HCT116 (cell line): Measurements from ENCODE around the gene CNOT10. TPM values are rescaled to one million over a fixed set of nuclear protein-coding genes. Genes with fewer than 3 reads are reported as not detected.
"Not testable (repeated sequence)": the region's sequence is repeated elsewhere in the genome, so short reads cannot be mapped to it uniquely, and the experiment has no call there.

ENCODE experiments used
- ATAC-seq: fragments of 200-7000 bp; cut with Tn5 transposase; 2 replicates; pipeline ENCODE4 v1.9.1; 2020; ENCODE audit warnings: mild to moderate bottlenecking, moderate library complexity
- BruUV-seq: library from RNA; stranded (reverse); fragments of 400-500 nt; replicated peaks from 2 replicates; lab custom pipeline; 2021; lab: Mats Ljungman, UMichigan
- CTCF ChIA-PET: fragments of 300-600 bp; sonication (Branson Sonifier 250); formaldehyde crosslinking; loops from one replicate; lab custom pipeline; 2021; ENCODE audit warnings: antibody characterized with exemption; lab: Charles Lee
- POLR2A ChIA-PET: fragments of 300-600, 350-600 bp; sonication (Branson Sonifier 250); formaldehyde crosslinking; loops from one replicate; lab custom pipeline; 2021; ENCODE audit warnings: antibody characterized with exemption; lab: Charles Lee
- RAD21 ChIA-PET, 2 experiments: fragments of 300-600 bp; sonication (Branson Sonifier 250); formaldehyde crosslinking; loops; one replicate each; lab custom pipeline; 2023; ENCODE audit warnings: low total read pairs in 2 of 2; ENCODE audit not compliant: uncharacterized antibody in 2 of 2, unreplicated experiment in 2 of 2, low non-redundant PET in 1 of 2; lab: Charles Lee
- DNase-seq: peaks from one replicate; pipeline ENCODE4 v3.0.0-alpha.2; 2010; ENCODE audit warnings: low read depth, low spot score
- H2AFZ ChIP-seq: fragments of 200-600 bp; shearing (Covaris generic), sonication (generic); 2 replicates; pipeline ENCODE4 v1.6.1; 2017; ENCODE audit warnings: low read depth, mixed run types, mixed read lengths, antibody characterized with exemption, low read length; ENCODE audit not compliant: poor library complexity, severe bottlenecking
- H3K27ac ChIP-seq: 2 replicates; pipeline ENCODE4 v1.5.1; 2012; ENCODE audit warnings: low read depth, low read length
- H3K27me3 ChIP-seq: fragments of 200-600 bp; sonication (generic); 2 replicates; pipeline ENCODE4 v1.6.1; 2016; ENCODE audit warnings: mixed run types, low read length, mixed read lengths; ENCODE audit not compliant: insufficient read depth
- H3K36me3 ChIP-seq, 2 experiments: fragments of 200-500 bp in 1 of 2; fragments of 200-600 bp in 1 of 2; sonication (Bioruptor generic) in 1 of 2; sonication (generic) in 1 of 2; 2 replicates each; pipeline versions ENCODE4 v1.5.1 to v1.6.1; 2014 to 2016; ENCODE audit warnings: low read length in 2 of 2, inconsistent platforms in 1 of 2, mixed read lengths in 1 of 2, mixed run types in 1 of 2; ENCODE audit not compliant: insufficient read depth in 2 of 2, control insufficient read depth in 1 of 2
- H3K4me1 ChIP-seq, 2 experiments: fragments of 200-600 bp in 1 of 2; sonication (generic) in 1 of 2; 2 replicates each; pipeline versions ENCODE4 v1.5.1 to v1.6.1; 2012 to 2017; ENCODE audit warnings: low read length in 2 of 2, inconsistent platforms in 1 of 2, mild to moderate bottlenecking in 1 of 2, mixed read lengths in 1 of 2, mixed run types in 1 of 2, moderate library complexity in 1 of 2; ENCODE audit not compliant: insufficient read depth in 2 of 2, control insufficient read depth in 1 of 2
- H3K4me2 ChIP-seq: fragments of 200-600 bp; sonication (generic); 2 replicates; pipeline ENCODE4 v1.6.1; 2017; ENCODE audit warnings: mixed run types, low read length, mixed read lengths
- H3K4me3 ChIP-seq, 2 experiments: fragments of 200-600 bp in 1 of 2; sonication (generic) in 1 of 2; replicated peaks in 1 of 2; 2 replicates each; pipeline ENCODE4 v1.5.1; 2011 to 2016; ENCODE audit warnings: low read length in 2 of 2, control low read depth in 1 of 2, low read depth in 1 of 2, mild to moderate bottlenecking in 1 of 2, mixed read lengths in 1 of 2, mixed run types in 1 of 2
- H3K79me2 ChIP-seq: fragments of 200-600 bp; sonication (generic); 2 replicates; pipeline ENCODE4 v1.6.1; 2017; ENCODE audit warnings: mild to moderate bottlenecking, mixed run types, low read length, moderate library complexity, mixed read lengths; ENCODE audit not compliant: insufficient read depth
- H3K9ac ChIP-seq: fragments of 200-600 bp; sonication (generic); 2 replicates; pipeline ENCODE4 v1.6.1; 2016; ENCODE audit warnings: low read length, mixed read lengths
- H3K9me2 ChIP-seq: fragments of 200-600 bp; sonication (generic), shearing (Covaris generic); 2 replicates; pipeline ENCODE4 v1.6.1; 2017; ENCODE audit warnings: mixed run types, mild to moderate bottlenecking, moderate library complexity; ENCODE audit not compliant: insufficient read depth
- H3K9me3 ChIP-seq, 2 experiments: fragments of 200-500 bp in 1 of 2; fragments of 200-600 bp in 1 of 2; sonication (Bioruptor generic) in 1 of 2; sonication (generic) in 1 of 2; 2 replicates each; pipeline ENCODE4 v1.6.1; 2014 to 2017; ENCODE audit warnings: low read length in 2 of 2, mixed read lengths in 2 of 2, inconsistent platforms in 1 of 2, low read depth in 1 of 2, mild to moderate bottlenecking in 1 of 2, mixed run types in 1 of 2, moderate library complexity in 1 of 2; ENCODE audit not compliant: control insufficient read depth in 1 of 2, insufficient read depth in 1 of 2
- H4K20me1 ChIP-seq: fragments of 200-600 bp; sonication (generic), shearing (Covaris generic); 2 replicates; pipeline ENCODE4 v1.6.1; 2017; ENCODE audit warnings: mixed run types, mild to moderate bottlenecking, moderate library complexity; ENCODE audit not compliant: insufficient read depth
- ATF3 ChIP-seq: IDR thresholded peaks from 2 replicates; pipeline ENCODE4 v1.6.1; 2012
- intact Hi-C: fragments of 100-400 bp; cut with micrococcal nuclease; formaldehyde crosslinking; loops from 2 replicates; pipeline ENCODE4 v1.10.0; 2022
- total RNA-seq: library from RNA; stranded (reverse); gene quantifications from one replicate; pipeline ENCODE4 v1.2.1, GENCODE V29; 2021; ENCODE audit not compliant: unreplicated experiment

CNOT10 gene
- total RNA-seq, 1 experiment from 2014 or later, result 47.4 TPM

- Histone ChIP-seq H4K20me1 (no peaks in the 10 kb centered on the region), H3K4me3 (no peak overlapping the region), H3K9me3 (no peaks in the 10 kb centered on the region), H3K9me2 (no peaks in the 10 kb centered on the region), H2AFZ (no peak overlapping the region), H3K4me2 (no peak overlapping the region), H3K36me3 (no peaks in the 10 kb centered on the region), H3K27me3 (no peaks in the 10 kb centered on the region), H3K9ac (no peak overlapping the region), H3K79me2 (no peaks in the 10 kb centered on the region), H3K27ac (no peak overlapping the region), H3K4me1 (no peaks in the 10 kb centered on the region)
- TF ChIP-seq ATF3, result no peak
- RAD21 ChIA-PET, result no interaction called here
- DNase-seq (no peak), ATAC-seq (no peak)
- CTCF ChIA-PET, result no interaction called here
- POLR2A ChIA-PET, result no interaction called here
- no TSS peak for BruUV-seq
- intact Hi-C loops, result no loop called here
Observed at GRCh38 chr3:32646761-32647160, 38.2 kb upstream of the CNOT10 start.

- BruUV-seq, DNase-seq, H2AFZ ChIP-seq, H3K9ac ChIP-seq, H4K20me1 ChIP-seq, H3K79me2 ChIP-seq, H3K4me2 ChIP-seq, RAD21 ChIA-PET, H3K4me3 ChIP-seq, H3K27ac ChIP-seq, H3K4me1 ChIP-seq, CTCF ChIA-PET, H3K9me3 ChIP-seq, POLR2A ChIA-PET, H3K36me3 ChIP-seq, intact Hi-C loops, H3K9me2 ChIP-seq, ATAC-seq, H3K27me3 ChIP-seq: not testable (repeated sequence)
Observed at GRCh38 chr3:32652337-32653100, 32.5 kb upstream of the CNOT10 start.
